K562 (cell line): ENCODE measurements around the gene SLC4A11. TPM values are rescaled to one million over a fixed set of nuclear protein-coding genes. Genes with fewer than 3 reads are reported as not detected.

Experiments
- CEBPZ ChIP-seq: fragments of 150-350 bp; IDR thresholded peaks from 2 replicates; pipeline ENCODE4 v1.6.1; 2014; ENCODE audit warnings: low read depth, mild to moderate bottlenecking, low read length, borderline replicate concordance
- CHAMP1 ChIP-seq: fragments of 450-650 bp; IDR thresholded peaks from 2 replicates; pipeline ENCODE4 v1.6.1; 2016; ENCODE audit warnings: mild to moderate bottlenecking
- CHD4 ChIP-seq: fragments of 200-600 bp; sonication (generic); IDR thresholded peaks from 3 replicates; pipeline ENCODE4 v1.6.1; 2012; ENCODE audit warnings: low read depth, mild to moderate bottlenecking, mixed read lengths, low read length, inconsistent platforms; ENCODE audit not compliant: insufficient read depth, insufficient replicate concordance, poor library complexity, severe bottlenecking
- DNMT1 ChIP-seq: fragments of 450-650 bp; IDR thresholded peaks from 2 replicates; pipeline ENCODE4 v1.6.1; 2016; ENCODE audit warnings: antibody characterized with exemption, mild to moderate bottlenecking
- FOS ChIP-seq: IDR thresholded peaks from 3 replicates; pipeline ENCODE4 v1.6.1; 2011; ENCODE audit not compliant: insufficient read length; ENCODE audit errors: extremely low read depth
- GATAD2B ChIP-seq: fragments of 450-650 bp; IDR thresholded peaks from 2 replicates; pipeline ENCODE4 v1.6.1; 2017; ENCODE audit warnings: mild to moderate bottlenecking, borderline replicate concordance
- HIVEP1 ChIP-seq: fragments of 250-450 bp; sonication (Bioruptor Pico); IDR thresholded peaks from 2 replicates; pipeline ENCODE4 v1.4.0; 2020; ENCODE audit warnings: mild to moderate bottlenecking
- LEF1 ChIP-seq: fragments of 450-650 bp; IDR thresholded peaks from 2 replicates; pipeline ENCODE4 v1.6.1; 2016; ENCODE audit warnings: mild to moderate bottlenecking
- MAZ ChIP-seq, 2 experiments: fragments of 450-650 bp in 1 of 2; sonication (generic) in 1 of 2; formaldehyde crosslinking; IDR thresholded peaks in 1 of 2; conservative IDR thresholded peaks in 1 of 2; 2 replicates each; pipeline versions ENCODE4 v1.4.0 to v1.5.0; 2020; ENCODE audit warnings: mild to moderate bottlenecking in 1 of 2, missing genetic modification reagents in 1 of 2
- NFIC ChIP-seq: fragments of 450-650 bp; IDR thresholded peaks from 2 replicates; pipeline ENCODE4 v1.6.1; 2017; ENCODE audit warnings: mild to moderate bottlenecking, inconsistent platforms
- POLR3A ChIP-seq: IDR thresholded peaks from 2 replicates; pipeline ENCODE4 v1.6.1; 2011; ENCODE audit warnings: borderline replicate concordance, mild to moderate bottlenecking, moderate library complexity; ENCODE audit not compliant: insufficient read length, insufficient read depth; ENCODE audit errors: extremely low read depth
- SMARCA5 ChIP-seq: fragments of 450-650 bp; IDR thresholded peaks from 2 replicates; pipeline ENCODE4 v1.6.1; 2016
- SREBF2 ChIP-seq: sonication (generic); formaldehyde crosslinking; IDR thresholded peaks from 2 replicates; pipeline ENCODE4 v1.4.0; 2020; ENCODE audit warnings: mild to moderate bottlenecking, missing genetic modification reagents
- TAF15 ChIP-seq: fragments of 200-400 bp; formaldehyde crosslinking; IDR thresholded peaks from 2 replicates; pipeline ENCODE4 v1.6.1; 2017; ENCODE audit warnings: mild to moderate bottlenecking, low read depth, low read length, moderate library complexity
- TGIF2 ChIP-seq: sonication (generic); formaldehyde crosslinking; IDR thresholded peaks from 2 replicates; pipeline ENCODE4 v1.8.1; 2022; ENCODE audit warnings: mild to moderate bottlenecking, missing genetic modification reagents, moderate library complexity
- YY1 ChIP-seq, 3 experiments: IDR thresholded peaks; 2 replicates each; pipeline ENCODE4 v1.6.1; 2011; ENCODE audit warnings: low read length in 2 of 3, mild to moderate bottlenecking in 2 of 3, moderate library complexity in 2 of 3, borderline replicate concordance in 1 of 3, control low read depth in 1 of 3, low read depth in 1 of 3; ENCODE audit not compliant: insufficient read depth in 3 of 3, insufficient replicate concordance in 2 of 3, control insufficient read depth in 1 of 3, insufficient read length in 1 of 3; ENCODE audit errors: extremely low read depth in 1 of 3
- ZFP1 ChIP-seq: fragments of 450-650 bp; formaldehyde crosslinking; IDR thresholded peaks from 2 replicates; pipeline ENCODE4 v1.4.0; 2020; ENCODE audit warnings: mild to moderate bottlenecking, mixed read lengths
- ZKSCAN8 ChIP-seq: fragments of 200-800 bp; sonication (Bioruptor generic); IDR thresholded peaks from 2 replicates; pipeline ENCODE4 v1.6.1; 2016; ENCODE audit warnings: missing genetic modification characterization, missing compliant biosample characterization
- ZNF507 ChIP-seq: conservative IDR thresholded peaks from 2 replicates; pipeline ENCODE4 v1.6.1; 2017; ENCODE audit warnings: missing genetic modification characterization, missing compliant biosample characterization
- polyA plus RNA-seq, 8 experiments: library from polyadenylated mRNA; depleted of rRNA in 4 of 8; stranded (reverse) in 5 of 8; unstranded in 3 of 8; fragments of >200 nt; fragmentation: Nextera tagmentation in 2 of 8; fragmentation: Illumina TruSeq in 1 of 8; extraction: Ambion mirVana in 2 of 8; extraction: Trizol in 1 of 8; gene quantifications; 2 replicates each; pipeline versions ENCODE4 v1.2.1 to v1.2.3, GENCODE V29; 2011 to 2014; ENCODE audit warnings: inconsistent platforms in 1 of 8, missing spikeins in 1 of 8
- total RNA-seq, 7 experiments: library from RNA; depleted of rRNA in 6 of 7; stranded (reverse); fragments of >200 nt in 6 of 7; fragmentation: Illumina TruSeq in 2 of 7; extraction: Trizol in 2 of 7; gene quantifications; 2 replicates each; pipeline versions ENCODE4 v1.2.1 to v1.2.3, GENCODE V29; 2011 to 2021; ENCODE audit warnings: low replicate concordance in 1 of 7
- TF ChIP-seq, protein P1 (sequence below): fragments of 250-450 bp; sonication (Bioruptor Pico); IDR thresholded peaks from 2 replicates; pipeline ENCODE4 v1.4.0; 2020; ENCODE audit warnings: borderline replicate concordance

The SLC4A11 gene
- total and polyA plus RNA-seq, 9 of the 15 experiments (the other 6 are each of a cell fraction or from before 2014, with no cell fraction given) = 0.10 to 2.0 (median 0.20) TPM

- TF ChIP-seq CHAMP1 (no peak), HIVEP1 (CRISPR knock-in tag) (no peak), CHD4 (no peak), NFIC (peak; percentile 34; the same call in 1 of the 2 replicates), MAZ (CRISPR knock-in tag; conservative IDR thresholded peaks at IDR 0.05 in 1 of 2, IDR thresholded peaks at IDR 0.05 in 1 of 2) (peak in 1 of 2 experiments; percentile 38; a peak in 1 of 4 replicates), SMARCA5 (no peak), CEBPZ (no peak), FOS (no peak), POLR3A (no peak), ZKSCAN8 (CRISPR knock-in tag) (no peak), SREBF2 (CRISPR knock-in tag) (no peak), DNMT1 (no peak), ZNF507 (tag) (no peak), LEF1 (no peak), GATAD2B (no peak), TGIF2 (CRISPR knock-in tag) (no peak), YY1 (IDR thresholded peaks at IDR 0.05; ENCODE audit: borderline replicate concordance in 1 of 3, control insufficient read depth in 1 of 3, extremely low read depth in 1 of 3, insufficient read depth in 3 of 3, insufficient read length in 1 of 3, insufficient replicate concordance in 2 of 3, low read depth in 1 of 3, low read length in 2 of 3) (peak in 2 of 3 experiments; percentile 60 to 65), TAF15 (no peak), ZFP1 (CRISPR knock-in tag) (no peak)
- TF ChIP-seq, protein P1, sequence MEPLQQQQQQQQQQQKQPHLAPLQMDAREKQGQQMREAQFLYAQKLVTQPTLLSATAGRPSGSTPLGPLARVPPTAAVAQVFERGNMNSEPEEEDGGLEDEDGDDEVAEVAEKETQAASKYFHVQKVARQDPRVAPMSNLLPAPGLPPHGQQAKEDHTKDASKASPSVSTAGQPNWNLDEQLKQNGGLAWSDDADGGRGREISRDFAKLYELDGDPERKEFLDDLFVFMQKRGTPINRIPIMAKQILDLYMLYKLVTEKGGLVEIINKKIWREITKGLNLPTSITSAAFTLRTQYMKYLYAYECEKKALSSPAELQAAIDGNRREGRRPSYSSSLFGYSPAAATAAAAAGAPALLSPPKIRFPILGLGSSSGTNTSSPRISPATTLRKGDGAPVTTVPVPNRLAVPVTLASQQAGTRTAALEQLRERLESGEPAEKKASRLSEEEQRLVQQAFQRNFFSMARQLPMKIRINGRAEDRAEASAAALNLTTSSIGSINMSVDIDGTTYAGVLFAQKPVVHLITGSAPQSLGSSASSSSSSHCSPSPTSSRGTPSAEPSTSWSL (CRISPR knock-in tag) = no peak
These were observed 29.6 kb downstream of the SLC4A11 start, which contains the start of gene ITPA (continued) for GRCh38 chr20:3209257-3209945.
